H1 (cell line): ENCODE data around the gene STT3B. TPM values are rescaled to one million over a fixed set of nuclear protein-coding genes. Genes with fewer than 3 reads are reported as not detected.

Experiments used
- CTCF ChIA-PET: fragments of 300-600 bp; sonication (Branson Sonifier 250); formaldehyde crosslinking; loops from one replicate; lab custom pipeline; 2021; ENCODE audit not compliant: partially characterized antibody; lab: Charles Lee
- POLR2A ChIA-PET: fragments of 300-600 bp; sonication (Branson Sonifier 250); formaldehyde crosslinking; loops from one replicate; lab custom pipeline; 2021; ENCODE audit warnings: inconsistent platforms; ENCODE audit not compliant: partially characterized antibody; lab: Charles Lee
- DNase-seq, 2 experiments: peaks; one replicate each; pipeline versions ENCODE4 v3.0.0 to v3.0.0-alpha.2; 2010 to 2022; ENCODE audit warnings: low spot score in 2 of 2, low read depth in 1 of 2, mixed read lengths in 1 of 2
- FAIRE-seq: peaks from 2 replicates; lab custom pipeline; 2011; peaks lifted over from hg19 to GRCh38; lab: Jason Lieb, UNC
- H2AFZ ChIP-seq: 2 replicates; pipeline ENCODE4 v1.8.1; 2012; ENCODE audit warnings: low read length, inconsistent platforms
- H2AK5ac ChIP-seq: 2 replicates; pipeline ENCODE4 v1.6.1; 2013; ENCODE audit warnings: low read depth, low read length
- H2BK120ac ChIP-seq: replicated peaks from 2 replicates; pipeline ENCODE3; 2013; ENCODE audit warnings: low read depth, low read length, inconsistent platforms
- H2BK12ac ChIP-seq: 2 replicates; pipeline ENCODE4 v1.6.1; 2013; ENCODE audit warnings: low read depth, low read length
- H2BK15ac ChIP-seq: 2 replicates; pipeline ENCODE4 v1.6.1; 2013; ENCODE audit warnings: low read length
- H2BK20ac ChIP-seq: 2 replicates; pipeline ENCODE4 v1.6.1; 2013; ENCODE audit warnings: low read length
- H2BK5ac ChIP-seq: 2 replicates; pipeline ENCODE4 v1.6.1; 2013; ENCODE audit warnings: low read depth, low read length
- H3K14ac ChIP-seq: 2 replicates; pipeline ENCODE4 v1.6.1; 2013; ENCODE audit warnings: inconsistent platforms; ENCODE audit not compliant: insufficient read length
- H3K18ac ChIP-seq: 2 replicates; pipeline ENCODE4 v1.6.1; 2013; ENCODE audit warnings: low read length; ENCODE audit errors: extremely low read depth
- H3K23ac ChIP-seq: 2 replicates; pipeline ENCODE4 v1.6.1; 2013; ENCODE audit warnings: inconsistent platforms; ENCODE audit not compliant: insufficient read length
- H3K23me2 ChIP-seq: 2 replicates; pipeline ENCODE4 v1.6.1; 2013; ENCODE audit warnings: low read depth, low read length
- H3K27ac ChIP-seq: 2 replicates; pipeline ENCODE4 v1.6.1; 2011; ENCODE audit warnings: low read depth, low read length, inconsistent platforms
- H3K27me3 ChIP-seq, 4 experiments: replicated peaks in 1 of 4; 1 replicate in 1 of 4; 2 replicates in 3 of 4; pipeline versions ENCODE4 v1.6.1 to v1.8.1; 2011 to 2013; ENCODE audit warnings: low read length in 3 of 4, mild to moderate bottlenecking in 3 of 4, inconsistent platforms in 2 of 4, mixed read lengths in 2 of 4, moderate library complexity in 1 of 4; ENCODE audit not compliant: control insufficient read depth in 3 of 4, insufficient read depth in 3 of 4; ENCODE audit errors: extremely low read depth in 1 of 4
- H3K36me3 ChIP-seq, 4 experiments: 2 replicates each; pipeline versions ENCODE4 v1.6.1 to v1.8.1; 2011 to 2013; ENCODE audit warnings: mild to moderate bottlenecking in 4 of 4, low read length in 3 of 4, moderate library complexity in 2 of 4, control low read depth in 1 of 4, inconsistent platforms in 1 of 4; ENCODE audit not compliant: insufficient read depth in 4 of 4, control insufficient read depth in 2 of 4
- H3K4ac ChIP-seq: replicated peaks from 2 replicates; pipeline ENCODE3; 2013; ENCODE audit warnings: low read length, low read depth, mixed read lengths, inconsistent platforms; ENCODE audit not compliant: insufficient read length
- H3K4me1 ChIP-seq, 4 experiments: replicated peaks in 1 of 4; 1 replicate in 1 of 4; 2 replicates in 3 of 4; pipeline versions ENCODE4 v1.6.1 to v1.8.1; 2011 to 2013; ENCODE audit warnings: low read length in 3 of 4, inconsistent platforms in 2 of 4, mixed read lengths in 1 of 4; ENCODE audit not compliant: insufficient read depth in 4 of 4, control insufficient read depth in 3 of 4
- H3K4me2 ChIP-seq, 2 experiments: 2 replicates each; pipeline versions ENCODE4 v1.6.1 to v1.8.1; 2011 to 2013; ENCODE audit warnings: low read depth in 2 of 2, low read length in 2 of 2, control low read depth in 1 of 2, inconsistent platforms in 1 of 2, mild to moderate bottlenecking in 1 of 2; ENCODE audit not compliant: insufficient read depth in 1 of 2
- H3K4me3 ChIP-seq, 4 experiments: fragments of 200-600, 300-600 bp in 1 of 4; sonication (generic), shearing (Covaris generic), sonication (Bioruptor Twin) in 1 of 4; 2 replicates each; pipeline versions ENCODE4 v1.5.1 to v1.8.1; 2011 to 2016; ENCODE audit warnings: low read length in 4 of 4, low read depth in 3 of 4, control low read depth in 2 of 4, inconsistent platforms in 2 of 4, mild to moderate bottlenecking in 2 of 4, mixed read lengths in 1 of 4, moderate library complexity in 1 of 4; ENCODE audit not compliant: insufficient read depth in 2 of 4; ENCODE audit errors: extremely low read depth in 1 of 4
- H3K56ac ChIP-seq: replicated peaks from 2 replicates; pipeline ENCODE3; 2013; ENCODE audit warnings: low read depth, mild to moderate bottlenecking, mixed read lengths, low read length, inconsistent platforms; ENCODE audit not compliant: insufficient read length
- H3K79me1 ChIP-seq: 2 replicates; pipeline ENCODE4 v1.6.1; 2013; ENCODE audit warnings: low read depth, low read length, control low read depth
- H3K79me2 ChIP-seq, 2 experiments: 2 replicates each; pipeline versions ENCODE4 v1.6.1 to v1.8.1; 2012 to 2013; ENCODE audit warnings: low read length in 2 of 2, mild to moderate bottlenecking in 2 of 2, inconsistent platforms in 1 of 2; ENCODE audit not compliant: insufficient read depth in 2 of 2, control insufficient read depth in 1 of 2
- H3K9ac ChIP-seq, 4 experiments: replicated peaks in 1 of 4; 1 replicate in 1 of 4; 2 replicates in 3 of 4; pipeline versions ENCODE4 v1.6.1 to v1.8.1; 2011 to 2013; ENCODE audit warnings: low read depth in 3 of 4, low read length in 3 of 4, control low read depth in 2 of 4, mild to moderate bottlenecking in 2 of 4, moderate library complexity in 2 of 4, inconsistent platforms in 1 of 4; ENCODE audit errors: extremely low read depth in 1 of 4
- H3K9me3 ChIP-seq, 2 experiments: 2 replicates each; pipeline versions ENCODE4 v1.6.1 to v1.8.1; 2012 to 2013; ENCODE audit warnings: mild to moderate bottlenecking in 2 of 2, moderate library complexity in 2 of 2, control low read depth in 1 of 2, inconsistent platforms in 1 of 2, low read depth in 1 of 2, low read length in 1 of 2, mixed read lengths in 1 of 2; ENCODE audit not compliant: insufficient read depth in 2 of 2
- H4K20me1 ChIP-seq, 2 experiments: replicated peaks in 1 of 2; 2 replicates each; pipeline versions ENCODE3 to v1.8.1; 2011 to 2013; ENCODE audit warnings: inconsistent platforms in 2 of 2, low read length in 2 of 2, mild to moderate bottlenecking in 1 of 2; ENCODE audit not compliant: insufficient read depth in 2 of 2, control insufficient read depth in 1 of 2
- H4K5ac ChIP-seq: 2 replicates; pipeline ENCODE4 v1.6.1; 2013; ENCODE audit warnings: low read length, low read depth, mixed read lengths, inconsistent platforms; ENCODE audit not compliant: insufficient read length
- H4K8ac ChIP-seq: 2 replicates; pipeline ENCODE4 v1.8.0; 2013; ENCODE audit warnings: mild to moderate bottlenecking, moderate library complexity, low read length, inconsistent platforms; ENCODE audit not compliant: insufficient read depth; ENCODE audit errors: extremely low read depth
- H4K91ac ChIP-seq: replicated peaks from 2 replicates; pipeline ENCODE3; 2013; ENCODE audit warnings: low read length, mixed read lengths, inconsistent platforms; ENCODE audit not compliant: insufficient read length
- HDAC2 ChIP-seq, 2 experiments: fragments of 300-600 bp in 1 of 2; sonication (generic) in 1 of 2; IDR thresholded peaks; 2 replicates each; pipeline ENCODE4 v1.6.1; 2011 to 2012; ENCODE audit warnings: low read depth in 2 of 2, low read length in 2 of 2, mild to moderate bottlenecking in 2 of 2, moderate library complexity in 2 of 2, borderline replicate concordance in 1 of 2, inconsistent platforms in 1 of 2
- KDM1A ChIP-seq: fragments of 200-600, 300-600 bp; sonication (generic); IDR thresholded peaks from 2 replicates; pipeline ENCODE4 v1.7.1; 2016; ENCODE audit warnings: mild to moderate bottlenecking, low read length, borderline replicate concordance
- MAFK ChIP-seq: IDR thresholded peaks from 2 replicates; pipeline ENCODE4 v1.6.1; 2012; ENCODE audit warnings: low read depth, mild to moderate bottlenecking, improper control_type of control experiment, low read length
- RBBP5 ChIP-seq: IDR thresholded peaks from 2 replicates; pipeline ENCODE4 v1.7.1; 2012; ENCODE audit warnings: low read depth, mild to moderate bottlenecking, inconsistent platforms, low read length, moderate library complexity, borderline replicate concordance
- RXRA ChIP-seq: IDR thresholded peaks from 2 replicates; pipeline ENCODE4 v1.6.1; 2011; ENCODE audit warnings: low read depth, mild to moderate bottlenecking, low read length, moderate library complexity; ENCODE audit not compliant: insufficient read depth
- SIN3A ChIP-seq, 2 experiments: IDR thresholded peaks in 1 of 2; conservative IDR thresholded peaks in 1 of 2; 2 replicates each; pipeline ENCODE4 v1.6.1; 2011 to 2012; ENCODE audit warnings: low read length in 2 of 2, improper control_type of control experiment in 1 of 2, low read depth in 1 of 2, mild to moderate bottlenecking in 1 of 2
- SIX5 ChIP-seq: IDR thresholded peaks from 2 replicates; pipeline ENCODE4 v1.6.1; 2011; ENCODE audit warnings: mild to moderate bottlenecking, low read depth, low read length
- TAF7 ChIP-seq: optimal IDR thresholded peaks from 2 replicates; pipeline ENCODE3; 2011; ENCODE audit warnings: low read depth, mild to moderate bottlenecking, inconsistent platforms, low read length, moderate library complexity, borderline replicate concordance
- TBP ChIP-seq: IDR thresholded peaks from 2 replicates; pipeline ENCODE4 v1.6.1; 2011; ENCODE audit warnings: low read depth, low read length, improper control_type of control experiment
- TCF12 ChIP-seq: IDR thresholded peaks from 2 replicates; pipeline ENCODE4 v1.6.1; 2011; ENCODE audit warnings: low read depth, mild to moderate bottlenecking, low read length
- TEAD4 ChIP-seq: IDR thresholded peaks from 2 replicates; pipeline ENCODE4 v1.6.1; 2012; ENCODE audit warnings: low read depth, low read length, inconsistent platforms, mixed read lengths
- WGBS, 2 experiments: shearing (Covaris generic) in 1 of 2; methylation state at CpG; one replicate each; pipeline versions ENCODE4 v1.1.6 to v1.1.7; 2013 to 2015; ENCODE audit warnings: low lambda C conversion rate in 2 of 2, mixed read lengths in 2 of 2, inconsistent platforms in 1 of 2, low coverage in 1 of 2, missing lambda C conversion rate in 1 of 2; ENCODE audit not compliant: insufficient replicate concordance in 2 of 2, insufficient coverage in 1 of 2, insufficient read length in 1 of 2; ENCODE audit errors: extremely low coverage in 1 of 2, missing lambda C conversion rate in 1 of 2; 5-methylcytosine and 5-hydroxymethylcytosine counted together
- polyA plus RNA-seq, 7 experiments: library from polyadenylated mRNA; depleted of rRNA in 3 of 7; stranded (reverse) in 5 of 7; unstranded in 2 of 7; fragments of >200 nt in 5 of 7; fragments of 200-250 nt in 2 of 7; gene quantifications; 1 replicate in 5 of 7; 2 replicates in 1 of 7; 4 replicates in 1 of 7; pipeline versions ENCODE4 v1.2.1 to v1.2.3, GENCODE V29; 2011 to 2013; ENCODE audit warnings: missing spikeins in 2 of 7, mixed read lengths in 2 of 7
- total RNA-seq: library from RNA; stranded (reverse); fragmentation: NEBNext Ultra II Directional; extraction: Animal tissue kit (Norgen Biotek cat#: 25700); gene quantifications from 2 replicates; pipeline ENCODE4 v1.2.1, GENCODE V29; 2021
- TF ChIP-seq, protein P1 (sequence below): IDR thresholded peaks from 2 replicates; pipeline ENCODE4 v1.6.1; 2012; ENCODE audit warnings: inconsistent platforms

STT3B gene
- total and polyA plus RNA-seq, 2 of the 8 experiments (the other 6 are each of a cell fraction or from before 2014, with no cell fraction given), result 43.5 to 134 TPM

- H3K4me1 ChIP-seq, result no peaks in the 10 kb centered on the region
- peaks cover 0 to 2% of the 10 kb centered on the region in 2 experiments for H4K20me1 ChIP-seq
- no peak overlapping the region for H3K4me2 ChIP-seq
- H3K27ac ChIP-seq, result no peak overlapping the region
- no peak overlapping the region for H3K4me3 ChIP-seq
- H2BK15ac ChIP-seq, result no peak overlapping the region
- H3K14ac ChIP-seq, result no peak overlapping the region
- H3K9me3 ChIP-seq, result no peaks in the 10 kb centered on the region
- H4K5ac ChIP-seq, result no peak overlapping the region
- H3K23me2 ChIP-seq, result no peaks in the 10 kb centered on the region
- H3K9ac ChIP-seq, result no peak overlapping the region
- FAIRE-seq (no peak), DNase-seq (no peak)
- ChIA-PET POLR2A (interaction anchor here (1.4 kb wide), 1 partner anchor 48 kb away, joined by 3 read pairs; no protein-coding TSS in a partner anchor), CTCF (interaction anchor here (2.0 kb wide), 1 partner anchor 15 kb away, joined by 9 read pairs; no protein-coding TSS in a partner anchor)
- no peak overlapping the region for H4K8ac ChIP-seq
- H3K23ac ChIP-seq, result no peak overlapping the region
- 89% methylated on average over 2 of the region's 2 CpGs; no CpG with 5 or more reads in 1 of the 2 experiments for WGBS, 2 experiments
- H2BK120ac ChIP-seq, result no peak overlapping the region
- no peak overlapping the region for H2BK20ac ChIP-seq
- TF ChIP-seq RBBP5, result no peak
- no peak for TF ChIP-seq RXRA
- no peak for TF ChIP-seq SIN3A (conservative IDR thresholded peaks at IDR 0.05 in 1 of 2, IDR thresholded peaks at IDR 0.05 in 1 of 2; ENCODE audit: low read depth in 1 of 2, low read length in 2 of 2)
- TF ChIP-seq TCF12, result no peak
- TF ChIP-seq KDM1A, result no peak
- TF ChIP-seq MAFK, result no peak
- no peak for TF ChIP-seq TEAD4
- TF ChIP-seq, protein P1, sequence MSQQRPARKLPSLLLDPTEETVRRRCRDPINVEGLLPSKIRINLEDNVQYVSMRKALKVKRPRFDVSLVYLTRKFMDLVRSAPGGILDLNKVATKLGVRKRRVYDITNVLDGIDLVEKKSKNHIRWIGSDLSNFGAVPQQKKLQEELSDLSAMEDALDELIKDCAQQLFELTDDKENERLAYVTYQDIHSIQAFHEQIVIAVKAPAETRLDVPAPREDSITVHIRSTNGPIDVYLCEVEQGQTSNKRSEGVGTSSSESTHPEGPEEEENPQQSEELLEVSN, result no peak
- TF ChIP-seq HDAC2 (IDR thresholded peaks at IDR 0.05; ENCODE audit: borderline replicate concordance in 1 of 2, low read depth in 2 of 2, low read length in 2 of 2), result no peak
- no peak for TF ChIP-seq TBP
- no peak for TF ChIP-seq SIX5
- no peak for TF ChIP-seq TAF7
- H3K79me1 ChIP-seq, result no peaks in the 10 kb centered on the region
- H2AFZ ChIP-seq, result no peak overlapping the region
- no peak overlapping the region for H3K4ac ChIP-seq
- peaks cover 0 to 18% (median 7%) of the 10 kb centered on the region in 4 experiments; a peak in 5 of 8 replicates for H3K36me3 ChIP-seq
- H3K56ac ChIP-seq, result no peak overlapping the region
- H3K18ac ChIP-seq, result no peak overlapping the region
- no peak overlapping the region for H4K91ac ChIP-seq
- H3K27me3 ChIP-seq, result no peaks in the 10 kb centered on the region
- H3K79me2 ChIP-seq, result peaks cover 0 to 88% of the 10 kb centered on the region in 2 experiments; a peak in 2 of 4 replicates
- no peak overlapping the region for H2AK5ac ChIP-seq
- no peak overlapping the region for H2BK12ac ChIP-seq
- H2BK5ac ChIP-seq, result no peak overlapping the region
Measured at GRCh38 chr3:31581660-31582059, 48.9 kb downstream of the STT3B start.
